K562 (cell line): Measurements from ENCODE around the gene CD300H. TPM values are rescaled to one million over a fixed set of nuclear protein-coding genes. Genes with fewer than 3 reads are reported as not detected.

Experiments used
- KAT2B ChIP-seq: IDR thresholded peaks from one replicate; pipeline ENCODE4 v1.6.1; 2012; ENCODE audit warnings: low read depth, mild to moderate bottlenecking, control low read depth, inconsistent platforms, low read length, moderate library complexity
- LEF1 ChIP-seq: fragments of 450-650 bp; IDR thresholded peaks from 2 replicates; pipeline ENCODE4 v1.6.1; 2016; ENCODE audit warnings: mild to moderate bottlenecking
- NR4A1 ChIP-seq, 2 experiments: fragments of 250-450 bp in 1 of 2; fragments of 450-650 bp in 1 of 2; sonication (Bioruptor Pico) in 1 of 2; IDR thresholded peaks; 2 replicates each; pipeline versions ENCODE4 v1.4.0 to v1.6.1; 2016 to 2020; ENCODE audit warnings: mild to moderate bottlenecking in 2 of 2, missing compliant biosample characterization in 1 of 2, missing genetic modification characterization in 1 of 2, moderate library complexity in 1 of 2
- ZKSCAN1 ChIP-seq: fragments of 150-350 bp; IDR thresholded peaks from 2 replicates; pipeline ENCODE4 v1.6.1; 2016; ENCODE audit warnings: low read depth, low read length
- ZNF12 ChIP-seq: sonication (generic); formaldehyde crosslinking; IDR thresholded peaks from 2 replicates; pipeline ENCODE4 v1.4.0; 2020; ENCODE audit warnings: mild to moderate bottlenecking, missing genetic modification reagents
- polyA plus RNA-seq, 8 experiments: library from polyadenylated mRNA; depleted of rRNA in 4 of 8; stranded (reverse) in 5 of 8; unstranded in 3 of 8; fragments of >200 nt; fragmentation: Nextera tagmentation in 2 of 8; fragmentation: Illumina TruSeq in 1 of 8; extraction: Ambion mirVana in 2 of 8; extraction: Trizol in 1 of 8; gene quantifications; 2 replicates each; pipeline versions ENCODE4 v1.2.1 to v1.2.3, GENCODE V29; 2011 to 2014; ENCODE audit warnings: inconsistent platforms in 1 of 8, missing spikeins in 1 of 8
- total RNA-seq, 7 experiments: library from RNA; depleted of rRNA in 6 of 7; stranded (reverse); fragments of >200 nt in 6 of 7; fragmentation: Illumina TruSeq in 2 of 7; extraction: Trizol in 2 of 7; gene quantifications; 2 replicates each; pipeline versions ENCODE4 v1.2.1 to v1.2.3, GENCODE V29; 2011 to 2021; ENCODE audit warnings: low replicate concordance in 1 of 7
- TF ChIP-seq, protein P1 (sequence below): fragments of 250-450 bp; sonication (Bioruptor Pico); IDR thresholded peaks from 2 replicates; pipeline ENCODE4 v1.8.0; 2021; ENCODE audit warnings: moderate library complexity, mild to moderate bottlenecking, inconsistent platforms

The CD300H gene
- total and polyA plus RNA-seq, 9 of the 15 experiments (the other 6 are each of a cell fraction or from before 2014, with no cell fraction given): not detected

DNA sequence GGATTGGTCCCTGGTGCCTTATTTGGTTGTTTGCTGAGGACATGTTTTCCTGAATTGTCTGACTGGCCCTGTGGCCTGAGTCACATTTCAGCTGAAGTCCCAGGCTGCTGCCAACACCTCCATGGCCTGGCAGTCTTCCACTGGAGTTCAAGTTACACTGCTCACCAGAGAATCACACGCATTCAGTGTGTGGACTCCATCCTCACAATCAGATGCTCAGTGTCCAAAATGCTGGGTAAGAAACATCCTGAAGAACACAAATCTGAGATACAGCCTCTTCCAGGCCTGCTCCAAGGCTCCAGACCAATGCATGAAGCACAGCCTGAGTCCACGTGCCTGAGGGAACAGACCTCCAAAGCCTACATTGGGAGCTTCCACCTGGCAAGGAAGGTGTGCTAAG is 55.3 kb downstream of the CD300H start (continued):
- TF ChIP-seq LEF1: no peak
- no peak for TF ChIP-seq ZNF12
- no peak for TF ChIP-seq NR4A1 (CRISPR knock-in tag; IDR thresholded peaks at IDR 0.05)
- TF ChIP-seq NR4A1 (tag; IDR thresholded peaks at IDR 0.05): no peak
- TF ChIP-seq ZKSCAN1: no peak
- no peak for TF ChIP-seq KAT2B
- TF ChIP-seq, protein P1, sequence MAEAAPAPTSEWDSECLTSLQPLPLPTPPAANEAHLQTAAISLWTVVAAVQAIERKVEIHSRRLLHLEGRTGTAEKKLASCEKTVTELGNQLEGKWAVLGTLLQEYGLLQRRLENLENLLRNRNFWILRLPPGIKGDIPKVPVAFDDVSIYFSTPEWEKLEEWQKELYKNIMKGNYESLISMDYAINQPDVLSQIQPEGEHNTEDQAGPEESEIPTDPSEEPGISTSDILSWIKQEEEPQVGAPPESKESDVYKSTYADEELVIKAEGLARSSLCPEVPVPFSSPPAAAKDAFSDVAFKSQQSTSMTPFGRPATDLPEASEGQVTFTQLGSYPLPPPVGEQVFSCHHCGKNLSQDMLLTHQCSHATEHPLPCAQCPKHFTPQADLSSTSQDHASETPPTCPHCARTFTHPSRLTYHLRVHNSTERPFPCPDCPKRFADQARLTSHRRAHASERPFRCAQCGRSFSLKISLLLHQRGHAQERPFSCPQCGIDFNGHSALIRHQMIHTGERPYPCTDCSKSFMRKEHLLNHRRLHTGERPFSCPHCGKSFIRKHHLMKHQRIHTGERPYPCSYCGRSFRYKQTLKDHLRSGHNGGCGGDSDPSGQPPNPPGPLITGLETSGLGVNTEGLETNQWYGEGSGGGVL (CRISPR knock-in tag): no peak

Other genes with a start within 250 kb of the CD300H start
Only the 7 nearest of the 13 such genes appear.
- 6.5 and 7.6 TPM in 2 replicates for gene GPRC5C, start 135.4 kb downstream of the CD300H start, total RNA-seq (2014; rRNA removed)
- 1.1 and 1.6 TPM in 2 replicates for gene GPRC5C, start 135.4 kb downstream of the CD300H start, total RNA-seq (2014; rRNA removed; fragmentation: Illumina TruSeq; extraction: Trizol)
- 4.1 and 4.4 TPM in 2 replicates for gene GPRC5C, start 135.4 kb downstream of the CD300H start, total RNA-seq (2015; rRNA removed; fragmentation: Illumina TruSeq; extraction: Trizol)
- 6.4 and 7.8 TPM in 2 replicates for gene GPRC5C, start 135.4 kb downstream of the CD300H start, total RNA-seq (2021)
- 9.0 and 85.5 TPM in 2 replicates for gene GPRC5C, start 135.4 kb downstream of the CD300H start, polyA plus RNA-seq (2011; rRNA removed)
- 2.1 and 4.1 TPM in 2 replicates for gene GPRC5C, start 135.4 kb downstream of the CD300H start, polyA plus RNA-seq (2014; fragmentation: Illumina TruSeq; extraction: Trizol)
- gene GPRC5C, start 135.4 kb downstream of the CD300H start, polyA plus RNA-seq (2014; fragmentation: Nextera tagmentation; extraction: Ambion mirVana): under 1 TPM; 0.28 to 0.41 TPM
- 5.9 and 9.6 TPM in 2 replicates for gene GPRC5C, start 135.4 kb downstream of the CD300H start, polyA plus RNA-seq (2014; rRNA removed)
- gene CD300A, start 100.9 kb downstream of the CD300H start, total RNA-seq (2014; rRNA removed): 0.23 and 0.49 TPM in 2 replicates
- gene CD300A, start 100.9 kb downstream of the CD300H start, total RNA-seq (2014; rRNA removed; fragmentation: Illumina TruSeq; extraction: Trizol): 0.22 and 0.29 TPM in 2 replicates
- gene CD300A, start 100.9 kb downstream of the CD300H start, total RNA-seq (2015; rRNA removed; fragmentation: Illumina TruSeq; extraction: Trizol): 0.76 and 0.79 TPM in 2 replicates
- gene CD300A, start 100.9 kb downstream of the CD300H start, total RNA-seq (2021): 0.36 and 0.44 TPM in 2 replicates
- 1.7 and 19.7 TPM in 2 replicates for gene CD300A, start 100.9 kb downstream of the CD300H start, polyA plus RNA-seq (2011; rRNA removed)
- 0.39 and 0.50 TPM in 2 replicates for gene CD300A, start 100.9 kb downstream of the CD300H start, polyA plus RNA-seq (2014; fragmentation: Illumina TruSeq; extraction: Trizol)
- gene CD300A, start 100.9 kb downstream of the CD300H start, polyA plus RNA-seq (2014; fragmentation: Nextera tagmentation; extraction: Ambion mirVana): under 1 TPM in 1 of 2 experiments, not detected in 1; 0.21 TPM
- gene CD300A, start 100.9 kb downstream of the CD300H start, polyA plus RNA-seq (2014; rRNA removed): 0.26 and 0.50 TPM in 2 replicates
- not detected in 2 replicates for gene CD300LB, start 36.0 kb downstream of the CD300H start, total RNA-seq (2014; rRNA removed)
- gene CD300LB, start 36.0 kb downstream of the CD300H start, total RNA-seq (2014; rRNA removed; fragmentation: Illumina TruSeq; extraction: Trizol): not detected in 2 replicates
- not detected in 2 replicates for gene CD300LB, start 36.0 kb downstream of the CD300H start, total RNA-seq (2015; rRNA removed; fragmentation: Illumina TruSeq; extraction: Trizol)
- not detected in 2 replicates for gene CD300LB, start 36.0 kb downstream of the CD300H start, total RNA-seq (2021)
- gene CD300LB, start 36.0 kb downstream of the CD300H start, polyA plus RNA-seq (2011; rRNA removed): not detected in 2 replicates
- not detected in 2 replicates for gene CD300LB, start 36.0 kb downstream of the CD300H start, polyA plus RNA-seq (2014; fragmentation: Illumina TruSeq; extraction: Trizol)
- gene CD300LB, start 36.0 kb downstream of the CD300H start, polyA plus RNA-seq (2014; fragmentation: Nextera tagmentation; extraction: Ambion mirVana): not detected
- not detected in 2 replicates for gene CD300LB, start 36.0 kb downstream of the CD300H start, polyA plus RNA-seq (2014; rRNA removed)
- gene CD300C, start 21.4 kb downstream of the CD300H start, total RNA-seq (2014; rRNA removed): not detected in 2 replicates
- gene CD300C, start 21.4 kb downstream of the CD300H start, total RNA-seq (2014; rRNA removed; fragmentation: Illumina TruSeq; extraction: Trizol): not detected in 2 replicates
- gene CD300C, start 21.4 kb downstream of the CD300H start, total RNA-seq (2015; rRNA removed; fragmentation: Illumina TruSeq; extraction: Trizol): 0.23 TPM in 1 of 2 replicates, not detected in the other
- not detected in 2 replicates for gene CD300C, start 21.4 kb downstream of the CD300H start, total RNA-seq (2021)
- 0.04 TPM in 1 of 2 replicates, not detected in the other for gene CD300C, start 21.4 kb downstream of the CD300H start, polyA plus RNA-seq (2011; rRNA removed)
- gene CD300C, start 21.4 kb downstream of the CD300H start, polyA plus RNA-seq (2014; fragmentation: Illumina TruSeq; extraction: Trizol): 0.07 TPM in 1 of 2 replicates, not detected in the other
- not detected for gene CD300C, start 21.4 kb downstream of the CD300H start, polyA plus RNA-seq (2014; fragmentation: Nextera tagmentation; extraction: Ambion mirVana)
- gene CD300C, start 21.4 kb downstream of the CD300H start, polyA plus RNA-seq (2014; rRNA removed): 0.16 TPM in 1 of 2 replicates, not detected in the other
- gene CD300LD, start 24.8 kb upstream of the CD300H start, total RNA-seq (2014; rRNA removed): not detected in 2 replicates
- gene CD300LD, start 24.8 kb upstream of the CD300H start, total RNA-seq (2014; rRNA removed; fragmentation: Illumina TruSeq; extraction: Trizol): not detected in 2 replicates
- not detected in 2 replicates for gene CD300LD, start 24.8 kb upstream of the CD300H start, total RNA-seq (2015; rRNA removed; fragmentation: Illumina TruSeq; extraction: Trizol)
- gene CD300LD, start 24.8 kb upstream of the CD300H start, total RNA-seq (2021): not detected in 2 replicates
- gene CD300LD, start 24.8 kb upstream of the CD300H start, polyA plus RNA-seq (2011; rRNA removed): not detected in 2 replicates
- not detected in 2 replicates for gene CD300LD, start 24.8 kb upstream of the CD300H start, polyA plus RNA-seq (2014; fragmentation: Illumina TruSeq; extraction: Trizol)
- gene CD300LD, start 24.8 kb upstream of the CD300H start, polyA plus RNA-seq (2014; fragmentation: Nextera tagmentation; extraction: Ambion mirVana): not detected
- gene CD300LD, start 24.8 kb upstream of the CD300H start, polyA plus RNA-seq (2014; rRNA removed): not detected in 2 replicates
- gene CD300E, start 56.2 kb upstream of the CD300H start, total RNA-seq (2014; rRNA removed): not detected in 2 replicates
- gene CD300E, start 56.2 kb upstream of the CD300H start, total RNA-seq (2014; rRNA removed; fragmentation: Illumina TruSeq; extraction: Trizol): not detected in 2 replicates
- gene CD300E, start 56.2 kb upstream of the CD300H start, total RNA-seq (2015; rRNA removed; fragmentation: Illumina TruSeq; extraction: Trizol): not detected in 2 replicates
- not detected in 2 replicates for gene CD300E, start 56.2 kb upstream of the CD300H start, total RNA-seq (2021)
- gene CD300E, start 56.2 kb upstream of the CD300H start, polyA plus RNA-seq (2011; rRNA removed): not detected in 2 replicates
- gene CD300E, start 56.2 kb upstream of the CD300H start, polyA plus RNA-seq (2014; fragmentation: Illumina TruSeq; extraction: Trizol): not detected in 2 replicates
- gene CD300E, start 56.2 kb upstream of the CD300H start, polyA plus RNA-seq (2014; fragmentation: Nextera tagmentation; extraction: Ambion mirVana): not detected
- not detected in 2 replicates for gene CD300E, start 56.2 kb upstream of the CD300H start, polyA plus RNA-seq (2014; rRNA removed)
- not detected in 2 replicates for gene CD300LF, start 145.4 kb upstream of the CD300H start, total RNA-seq (2014; rRNA removed)
- not detected in 2 replicates for gene CD300LF, start 145.4 kb upstream of the CD300H start, total RNA-seq (2014; rRNA removed; fragmentation: Illumina TruSeq; extraction: Trizol)
- gene CD300LF, start 145.4 kb upstream of the CD300H start, total RNA-seq (2015; rRNA removed; fragmentation: Illumina TruSeq; extraction: Trizol): not detected in 2 replicates
- gene CD300LF, start 145.4 kb upstream of the CD300H start, total RNA-seq (2021): not detected in 2 replicates
- not detected in 2 replicates for gene CD300LF, start 145.4 kb upstream of the CD300H start, polyA plus RNA-seq (2011; rRNA removed)
- gene CD300LF, start 145.4 kb upstream of the CD300H start, polyA plus RNA-seq (2014; fragmentation: Illumina TruSeq; extraction: Trizol): not detected in 2 replicates
- not detected for gene CD300LF, start 145.4 kb upstream of the CD300H start, polyA plus RNA-seq (2014; fragmentation: Nextera tagmentation; extraction: Ambion mirVana)
- not detected in 2 replicates for gene CD300LF, start 145.4 kb upstream of the CD300H start, polyA plus RNA-seq (2014; rRNA removed)